Tibial artery (tissue), 4 donors: ENCODE results near the gene TRAF4.

Experiments used
- DNase-seq, 2 donors: peaks; one replicate each; pipeline ENCODE4 v3.0.0-alpha.2; 2019
- H3K27ac ChIP-seq, 2 donors: fragments of 200-600 bp; sonication (generic) in 1 of 2; 1 replicate in 1 of 2; 2 replicates in 1 of 2; pipeline ENCODE4 v1.5.1; 2018 to 2019; ENCODE audit warnings: mild to moderate bottlenecking in 1 of 2
- H3K27me3 ChIP-seq, 2 donors: fragments of 200-600 bp; sonication (generic) in 1 of 2; one replicate each; pipeline versions ENCODE4 v1.5.1 to v1.6.0; 2016 to 2019
- H3K36me3 ChIP-seq, 3 donors: fragments of 200-600 bp; sonication (generic) in 2 of 3; one replicate each; pipeline ENCODE4 v1.5.1; 2016 to 2019; ENCODE audit warnings: mild to moderate bottlenecking in 2 of 3
- H3K4me1 ChIP-seq, 4 donors: fragments of 200-600 bp; sonication (generic) in 2 of 4; 1 replicate in 3 of 4; 2 replicates in 1 of 4; pipeline ENCODE4 v1.5.1; 2016 to 2019
- H3K4me3 ChIP-seq, 2 donors: fragments of 200-600 bp; sonication (generic) in 1 of 2; 1 replicate in 1 of 2; 2 replicates in 1 of 2; pipeline ENCODE4 v1.5.1; 2018 to 2019; ENCODE audit warnings: mild to moderate bottlenecking in 2 of 2
- H3K9me3 ChIP-seq, 3 donors: fragments of 200-600 bp; sonication (generic) in 1 of 3; one replicate each; pipeline ENCODE4 v1.5.1; 2016 to 2019
- intact Hi-C: fragments of 100-400 bp; cut with DNase I; formaldehyde crosslinking; loops from one replicate; pipeline ENCODE4 v1.15.0; 2023; ENCODE audit warnings: low total_unique reads
- TF ChIP-seq, protein P1 (sequence below), 2 experiments: fragments of 200-600 bp in 1 of 2; fragments of 450-650 bp in 1 of 2; IDR thresholded peaks; one replicate each; pipeline ENCODE4 v1.5.1; 2017 to 2019; ENCODE audit warnings: antibody characterized with exemption in 2 of 2, mild to moderate bottlenecking in 1 of 2, moderate library complexity in 1 of 2

TRAF4 gene, protein sequence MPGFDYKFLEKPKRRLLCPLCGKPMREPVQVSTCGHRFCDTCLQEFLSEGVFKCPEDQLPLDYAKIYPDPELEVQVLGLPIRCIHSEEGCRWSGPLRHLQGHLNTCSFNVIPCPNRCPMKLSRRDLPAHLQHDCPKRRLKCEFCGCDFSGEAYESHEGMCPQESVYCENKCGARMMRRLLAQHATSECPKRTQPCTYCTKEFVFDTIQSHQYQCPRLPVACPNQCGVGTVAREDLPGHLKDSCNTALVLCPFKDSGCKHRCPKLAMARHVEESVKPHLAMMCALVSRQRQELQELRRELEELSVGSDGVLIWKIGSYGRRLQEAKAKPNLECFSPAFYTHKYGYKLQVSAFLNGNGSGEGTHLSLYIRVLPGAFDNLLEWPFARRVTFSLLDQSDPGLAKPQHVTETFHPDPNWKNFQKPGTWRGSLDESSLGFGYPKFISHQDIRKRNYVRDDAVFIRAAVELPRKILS

DNA sequence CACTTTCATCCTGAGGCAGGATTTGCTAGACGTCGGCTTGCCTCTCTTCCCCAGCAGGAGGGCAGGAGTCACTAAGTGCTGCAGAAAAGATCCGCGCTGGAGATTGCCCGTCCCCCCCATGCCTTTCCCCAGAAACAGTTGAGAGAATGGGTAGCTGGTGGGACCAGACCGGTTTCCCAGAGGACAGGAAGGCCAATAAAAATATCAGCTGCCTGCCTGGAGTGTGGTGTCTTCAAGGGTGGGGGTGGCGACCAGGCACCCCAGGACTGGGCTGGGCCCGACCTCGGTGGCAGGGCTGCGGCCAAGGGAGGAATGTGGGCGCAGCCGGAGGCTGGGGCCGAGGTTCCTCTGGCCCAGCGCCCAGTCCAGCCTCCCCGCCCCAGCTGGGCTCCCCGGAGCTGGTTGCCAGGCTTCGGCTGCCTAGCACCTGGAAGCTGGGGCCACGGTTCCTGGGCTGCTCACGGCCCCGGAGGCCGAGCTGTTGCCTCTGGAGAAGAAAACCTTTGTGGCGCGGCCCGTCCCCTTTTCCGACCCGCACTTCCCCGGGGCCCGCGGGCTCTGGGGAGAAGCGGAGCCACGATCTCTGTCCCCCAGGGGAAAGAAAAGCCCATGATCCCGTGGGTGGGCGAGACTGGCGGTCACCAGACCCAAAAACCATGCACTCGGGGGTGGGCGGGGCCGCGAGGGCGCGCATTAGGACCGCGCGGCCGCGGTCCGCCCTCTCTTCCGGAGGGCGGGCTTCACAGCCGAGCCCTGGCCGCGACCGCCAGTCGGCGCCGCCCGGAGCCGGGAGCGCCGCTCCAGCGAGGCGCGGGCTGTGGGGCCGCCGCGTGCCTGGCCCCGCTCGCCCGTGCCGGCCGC, at the start of gene TRAF4:
Gene TRAF4 (plus strand): TSS at position 769 of the 861 bp plus-strand sequence. CDS start 102 bp downstream, outside the sequence.
- H3K4me1 ChIP-seq = peaks cover 0 to 66% (median 44%) of the 10 kb centered on the region in 4 donors
- H3K27ac ChIP-seq = peak within 1 kb of the TSS; percentile 81 to 83
- intact Hi-C loops = loop anchor here (2.0 to 10.0 kb wide), 2 partner anchors 15 to 61 kb away; partner anchors contain the start of gene NEK8
- TF ChIP-seq, protein P1, sequence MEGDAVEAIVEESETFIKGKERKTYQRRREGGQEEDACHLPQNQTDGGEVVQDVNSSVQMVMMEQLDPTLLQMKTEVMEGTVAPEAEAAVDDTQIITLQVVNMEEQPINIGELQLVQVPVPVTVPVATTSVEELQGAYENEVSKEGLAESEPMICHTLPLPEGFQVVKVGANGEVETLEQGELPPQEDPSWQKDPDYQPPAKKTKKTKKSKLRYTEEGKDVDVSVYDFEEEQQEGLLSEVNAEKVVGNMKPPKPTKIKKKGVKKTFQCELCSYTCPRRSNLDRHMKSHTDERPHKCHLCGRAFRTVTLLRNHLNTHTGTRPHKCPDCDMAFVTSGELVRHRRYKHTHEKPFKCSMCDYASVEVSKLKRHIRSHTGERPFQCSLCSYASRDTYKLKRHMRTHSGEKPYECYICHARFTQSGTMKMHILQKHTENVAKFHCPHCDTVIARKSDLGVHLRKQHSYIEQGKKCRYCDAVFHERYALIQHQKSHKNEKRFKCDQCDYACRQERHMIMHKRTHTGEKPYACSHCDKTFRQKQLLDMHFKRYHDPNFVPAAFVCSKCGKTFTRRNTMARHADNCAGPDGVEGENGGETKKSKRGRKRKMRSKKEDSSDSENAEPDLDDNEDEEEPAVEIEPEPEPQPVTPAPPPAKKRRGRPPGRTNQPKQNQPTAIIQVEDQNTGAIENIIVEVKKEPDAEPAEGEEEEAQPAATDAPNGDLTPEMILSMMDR (IDR thresholded peaks at IDR 0.05) = peak in 1 of 2 experiments; percentile 41
- H3K4me3 ChIP-seq = peak within 1 kb of the TSS; percentile 63 to 73
- peak; percentile 77 to 88 for DNase-seq
- no peaks in the 10 kb centered on the region for H3K27me3 ChIP-seq
- peaks cover 0 to 11% (median 11%) of the 10 kb centered on the region in 3 donors for H3K36me3 ChIP-seq
- H3K9me3 ChIP-seq = no peaks in the 10 kb centered on the region

DNA sequence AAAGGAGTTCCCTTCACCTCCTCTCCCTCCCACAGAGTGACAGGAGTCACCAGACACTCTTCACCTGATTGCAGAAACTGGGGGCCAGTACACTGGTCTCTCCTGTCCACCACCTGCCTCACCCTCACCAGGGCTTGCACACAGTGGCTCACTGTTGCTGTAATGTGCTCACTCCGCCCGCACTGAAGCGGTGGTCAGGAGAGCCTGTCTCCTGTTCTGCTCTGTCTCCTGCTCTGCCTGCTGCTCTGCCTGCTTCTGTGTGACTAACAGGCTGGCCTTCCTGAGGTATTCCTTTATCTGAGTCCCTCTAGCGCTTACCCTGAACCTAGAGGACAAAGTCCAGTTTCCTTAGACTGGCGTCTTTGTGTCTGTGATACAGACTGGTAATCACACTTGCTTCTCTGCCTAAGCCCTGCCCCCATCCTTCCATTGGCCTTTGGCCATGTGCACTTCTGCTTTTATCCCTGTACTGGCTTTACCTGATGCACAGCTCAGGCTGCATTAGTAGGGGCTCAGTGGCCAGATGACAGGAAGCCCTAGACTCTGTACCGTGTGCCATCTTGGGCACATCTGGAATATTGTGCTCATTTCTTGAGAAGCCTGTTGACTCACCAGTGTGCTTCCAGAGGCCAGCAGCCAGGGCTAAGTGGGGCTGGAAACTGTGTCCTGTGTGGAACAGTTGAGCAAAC, 45.4 kb upstream of the TRAF4 start:
- intact Hi-C loops = no loop called here
- no peak overlapping the region for H3K27ac ChIP-seq
- no peak overlapping the region for H3K4me3 ChIP-seq
- no peaks in the 10 kb centered on the region for H3K9me3 ChIP-seq
- H3K4me1 ChIP-seq = no peaks in the 10 kb centered on the region
- no peaks in the 10 kb centered on the region for H3K27me3 ChIP-seq
- H3K36me3 ChIP-seq = peaks cover 95 to 100% (median 100%) of the 10 kb centered on the region in 3 donors
- TF ChIP-seq, protein P1 (IDR thresholded peaks at IDR 0.05) = no peak
- no peak for DNase-seq

DNA sequence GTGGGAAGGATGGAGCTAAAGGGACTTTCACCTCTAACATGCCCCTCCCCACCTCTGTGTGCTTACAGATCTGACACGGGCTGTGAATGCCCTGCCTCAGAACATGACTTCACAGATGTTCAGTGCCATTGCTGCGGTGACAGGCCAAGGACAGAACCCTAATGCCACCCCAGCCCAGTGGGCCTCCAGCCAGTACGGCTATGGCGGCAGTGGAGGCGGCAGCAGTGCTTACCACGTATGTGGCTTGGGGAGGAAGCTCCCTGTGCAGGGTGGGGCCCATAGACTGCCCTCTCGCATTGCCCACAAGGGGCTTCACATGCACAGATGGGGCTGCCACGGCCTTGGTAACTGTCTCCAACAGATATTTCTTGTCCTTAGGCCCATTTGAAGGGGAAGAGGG, 43.5 kb upstream of the TRAF4 start:
- H3K27me3 ChIP-seq = no peaks in the 10 kb centered on the region
- intact Hi-C loops = loop anchor here (5.0 kb wide), 1 partner anchor 38 kb away; the partner anchor contains the start of genes SDF2 and SUPT6H
- no peak overlapping the region for H3K27ac ChIP-seq
- no peak for DNase-seq
- H3K9me3 ChIP-seq = no peaks in the 10 kb centered on the region
- TF ChIP-seq, protein P1 (IDR thresholded peaks at IDR 0.05) = no peak
- peaks cover 82 to 100% (median 90%) of the 10 kb centered on the region in 3 donors for H3K36me3 ChIP-seq
- H3K4me1 ChIP-seq = no peaks in the 10 kb centered on the region
- H3K4me3 ChIP-seq = no peak overlapping the region

DNA sequence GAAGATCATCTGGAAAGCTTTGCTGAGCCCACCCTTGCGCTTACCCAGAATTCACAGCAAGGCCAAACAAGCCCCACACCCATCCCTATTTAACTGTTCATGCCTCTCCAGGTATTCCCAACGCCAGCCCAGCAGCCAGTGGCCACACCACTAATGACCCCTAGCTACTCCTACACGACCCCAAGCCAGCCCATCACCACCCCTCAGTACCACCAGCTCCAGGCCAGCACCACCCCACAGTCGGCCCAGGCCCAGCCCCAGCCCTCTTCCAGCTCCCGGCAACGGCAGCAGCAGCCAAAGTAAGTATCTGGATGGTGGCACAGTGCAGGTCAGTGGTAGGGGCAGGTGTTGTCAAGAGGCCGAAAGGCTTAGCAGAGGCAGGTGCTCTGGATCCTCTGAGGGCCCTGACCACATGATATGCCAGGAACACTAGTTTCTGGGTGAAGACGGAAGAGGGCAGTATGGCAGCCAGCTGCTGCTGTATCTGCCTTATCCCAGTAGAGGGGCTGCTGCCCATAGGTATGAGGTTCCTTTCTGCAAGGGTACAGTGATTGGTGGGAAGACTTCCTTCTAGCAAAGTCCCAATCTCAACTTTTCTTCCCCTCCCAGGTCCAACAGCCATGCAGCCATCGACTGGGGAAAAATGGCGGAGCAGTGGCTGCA, 42.9 kb upstream of the TRAF4 start:
- no peaks in the 10 kb centered on the region for H3K9me3 ChIP-seq
- intact Hi-C loops = loop anchor here (5.0 kb wide), 1 partner anchor 39 kb away; the partner anchor contains the start of genes SDF2 and SUPT6H
- DNase-seq = no peak
- peaks cover 76 to 100% (median 83%) of the 10 kb centered on the region in 3 donors for H3K36me3 ChIP-seq
- TF ChIP-seq, protein P1 (IDR thresholded peaks at IDR 0.05) = no peak
- no peak overlapping the region for H3K4me3 ChIP-seq
- H3K27me3 ChIP-seq = no peaks in the 10 kb centered on the region
- no peaks in the 10 kb centered on the region for H3K4me1 ChIP-seq
- H3K27ac ChIP-seq = no peak overlapping the region
